HG03571 (cell line): ENCODE measurements around the gene COPS2.
A peak's percentile ranks its signal among the peaks of the same experiment; 100 is the strongest.
"Not testable (repeated sequence)": the region's sequence is repeated elsewhere in the genome, so short reads cannot be mapped to it uniquely, and the experiment has no call there.

Experiments
- ATAC-seq: cut with Tn5 transposase; IDR thresholded peaks from one replicate; pipeline ENCODE4 v1.9.1; 2021; ENCODE audit not compliant: unreplicated experiment

Gene COPS2

DNA sequence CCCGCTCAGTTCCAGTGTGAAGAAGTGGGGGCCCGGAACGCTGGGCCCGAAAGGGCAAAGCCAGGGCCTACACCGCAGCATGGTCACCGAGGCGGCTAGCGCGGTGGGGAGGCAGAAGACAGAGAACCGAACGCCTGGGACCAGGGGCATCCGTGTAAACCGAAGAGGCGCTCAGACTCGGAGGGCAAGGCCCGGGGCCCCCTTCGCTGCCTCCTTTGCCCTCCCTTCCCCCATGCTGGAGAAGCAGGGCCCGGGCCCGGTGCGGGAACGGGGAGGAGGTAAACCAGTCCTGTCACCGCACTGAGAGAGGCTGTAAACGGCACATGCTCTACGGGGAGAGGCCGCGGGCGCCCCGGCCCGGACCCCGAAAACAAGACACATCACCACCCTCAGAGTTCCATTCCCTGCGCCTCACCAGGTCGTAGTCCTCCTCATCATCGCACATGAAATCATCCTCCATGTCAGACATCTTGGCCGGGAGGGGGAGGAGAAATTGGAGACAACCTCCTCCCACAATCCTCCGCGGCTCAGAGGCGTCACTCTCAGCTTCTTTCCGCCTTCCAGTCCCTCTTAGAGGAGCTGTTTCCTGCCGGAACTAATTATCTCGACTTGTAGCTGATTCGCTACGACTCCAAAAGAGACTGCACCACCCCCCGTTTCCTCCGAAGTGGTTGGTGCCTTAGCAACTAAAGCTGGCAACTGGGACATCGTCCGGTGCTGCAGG is at the start of gene COPS2:
Gene COPS2 (minus strand): TSS at position 490 of the 724 bp plus-strand sequence. CDS start 21 bp downstream, at position 469.
- peak; percentile 91 for ATAC-seq

GRCh38 chr15:49200347-49200746 is 44.9 kb upstream of the COPS2 start:
- ATAC-seq: no peak

- no peak for ATAC-seq
These were observed 44.3 kb upstream of the COPS2 start for GRCh38 chr15:49199666-49200065.

DNA sequence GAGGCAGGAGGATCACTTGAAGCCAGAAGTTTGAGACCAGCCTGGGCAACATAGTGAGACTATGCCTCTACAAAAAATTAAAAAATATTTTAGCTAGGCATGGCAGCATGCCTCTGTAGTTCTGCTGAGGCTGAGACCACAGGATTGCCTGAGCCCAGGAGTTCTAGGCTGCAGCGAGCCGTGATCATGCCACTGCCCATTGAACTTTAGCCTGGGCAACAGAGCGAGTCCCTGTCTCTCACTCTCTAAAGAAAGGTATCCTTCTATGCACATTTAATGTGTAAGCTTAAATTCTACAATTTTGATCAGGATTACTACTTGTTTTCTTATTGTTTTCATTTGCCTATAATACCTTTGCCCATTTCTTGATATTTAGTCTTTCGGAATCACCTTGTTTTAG is 41.5 kb upstream of the COPS2 start:
- ATAC-seq: no peak

DNA sequence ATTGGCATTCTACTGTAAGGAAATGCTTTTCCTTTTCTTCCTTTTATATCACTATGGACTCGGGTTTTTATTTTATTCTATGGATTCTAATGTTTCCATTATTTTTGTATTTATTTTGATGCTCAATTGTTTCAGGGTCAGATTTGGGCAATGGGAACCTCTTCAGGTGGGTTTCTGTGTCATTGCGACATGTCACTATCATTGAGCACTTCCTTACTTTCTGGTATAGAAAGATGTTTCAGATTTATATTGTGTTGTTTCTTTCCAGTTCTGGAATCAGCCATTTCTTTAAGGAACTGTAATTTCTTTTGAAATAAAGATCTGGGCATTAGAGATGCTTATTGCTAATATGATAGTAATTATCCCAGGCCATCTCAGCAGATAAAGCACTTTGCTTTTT is 36.5 kb upstream of the COPS2 start:
- no peak for ATAC-seq

GRCh38 chr15:49190586-49190985 is 35.2 kb upstream of the COPS2 start:
- ATAC-seq: no peak

- ATAC-seq: no peak
These were observed 34.2 kb upstream of the COPS2 start for GRCh38 chr15:49189631-49190030.

DNA sequence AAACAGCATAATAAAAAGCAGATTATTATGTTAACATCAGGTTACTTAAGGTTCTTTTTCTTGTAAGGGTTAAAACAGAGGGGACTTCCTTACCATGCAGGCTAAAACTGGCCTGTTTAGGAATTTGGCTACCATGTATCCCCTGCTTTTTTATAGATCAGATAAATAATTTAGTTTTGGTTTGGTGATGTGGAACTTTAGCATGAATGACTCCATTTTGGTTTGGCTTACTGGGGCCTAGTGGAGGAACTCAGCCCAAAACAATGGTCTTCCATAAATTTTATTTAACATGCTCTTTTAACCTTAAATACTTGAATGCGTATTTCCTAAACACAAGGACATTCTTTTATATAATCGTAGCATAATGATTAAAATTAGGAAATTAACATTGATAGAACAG is 33.5 kb upstream of the COPS2 start:
- no peak for ATAC-seq

GRCh38 chr15:49187549-49188245 is 32.3 kb upstream of the COPS2 start:
- no peak for ATAC-seq

GRCh38 chr15:49185473-49185872 is 30.1 kb upstream of the COPS2 start:
- ATAC-seq: peak; percentile 49

DNA sequence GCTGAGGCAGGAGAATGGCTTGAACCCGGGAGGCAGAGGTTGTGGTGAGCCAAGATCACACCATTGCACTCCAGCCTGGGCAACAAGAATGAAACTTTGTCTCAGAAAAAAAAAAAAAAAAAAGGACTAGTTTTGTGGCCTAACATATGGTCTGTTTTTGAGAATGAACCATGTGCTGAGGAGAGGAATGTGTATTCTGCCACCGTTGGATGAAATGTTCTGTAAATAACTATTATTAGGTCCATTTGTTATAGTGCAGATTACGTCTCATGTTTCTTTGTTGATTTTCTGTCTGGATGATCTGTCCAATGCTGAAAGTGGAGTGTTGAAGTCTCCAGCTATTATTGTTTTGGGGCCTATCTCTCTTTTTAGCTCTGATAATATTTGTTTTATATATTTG is 28.3 kb upstream of the COPS2 start:
- not testable (repeated sequence) for ATAC-seq

GRCh38 chr15:49182128-49182527 is 26.7 kb upstream of the COPS2 start:
- no peak for ATAC-seq

DNA sequence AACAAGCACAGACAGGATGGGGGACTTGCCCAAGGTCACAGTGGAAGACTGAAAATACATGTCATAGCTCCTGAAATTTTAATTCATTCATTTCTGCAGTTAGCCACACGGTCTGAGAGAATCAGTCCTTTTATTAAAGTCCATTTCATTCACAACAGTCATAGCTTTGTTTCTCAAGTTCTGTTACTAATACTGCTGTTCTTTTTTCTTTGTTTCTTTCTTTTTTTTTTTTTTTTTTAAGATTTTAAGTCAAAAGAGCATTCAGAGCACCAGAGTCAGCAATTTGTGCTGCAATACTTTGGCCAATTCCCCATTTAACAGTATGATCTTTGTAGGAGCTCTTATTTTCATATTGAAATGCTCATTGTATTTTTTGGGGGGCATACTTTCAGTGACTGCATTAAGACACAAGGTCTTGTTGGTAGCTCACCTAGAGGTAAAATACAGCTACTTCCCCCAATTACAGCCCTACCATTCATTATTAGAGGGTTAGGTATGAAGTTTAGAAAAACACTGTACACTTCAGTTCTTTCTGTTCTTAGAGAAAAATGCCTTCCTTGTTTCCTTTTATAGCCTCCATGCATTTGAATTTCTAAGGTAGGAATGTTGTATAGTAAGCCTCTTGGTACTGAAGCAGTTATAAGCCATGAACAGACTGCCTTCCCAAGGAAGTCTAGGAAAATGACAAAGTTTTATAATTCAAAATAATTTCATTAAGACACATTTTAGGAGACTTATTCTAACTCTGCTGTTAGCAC is 24.2 kb upstream of the COPS2 start:
- no peak for ATAC-seq

GRCh38 chr15:49178497-49178896 is 23.1 kb upstream of the COPS2 start:
- ATAC-seq: no peak

DNA sequence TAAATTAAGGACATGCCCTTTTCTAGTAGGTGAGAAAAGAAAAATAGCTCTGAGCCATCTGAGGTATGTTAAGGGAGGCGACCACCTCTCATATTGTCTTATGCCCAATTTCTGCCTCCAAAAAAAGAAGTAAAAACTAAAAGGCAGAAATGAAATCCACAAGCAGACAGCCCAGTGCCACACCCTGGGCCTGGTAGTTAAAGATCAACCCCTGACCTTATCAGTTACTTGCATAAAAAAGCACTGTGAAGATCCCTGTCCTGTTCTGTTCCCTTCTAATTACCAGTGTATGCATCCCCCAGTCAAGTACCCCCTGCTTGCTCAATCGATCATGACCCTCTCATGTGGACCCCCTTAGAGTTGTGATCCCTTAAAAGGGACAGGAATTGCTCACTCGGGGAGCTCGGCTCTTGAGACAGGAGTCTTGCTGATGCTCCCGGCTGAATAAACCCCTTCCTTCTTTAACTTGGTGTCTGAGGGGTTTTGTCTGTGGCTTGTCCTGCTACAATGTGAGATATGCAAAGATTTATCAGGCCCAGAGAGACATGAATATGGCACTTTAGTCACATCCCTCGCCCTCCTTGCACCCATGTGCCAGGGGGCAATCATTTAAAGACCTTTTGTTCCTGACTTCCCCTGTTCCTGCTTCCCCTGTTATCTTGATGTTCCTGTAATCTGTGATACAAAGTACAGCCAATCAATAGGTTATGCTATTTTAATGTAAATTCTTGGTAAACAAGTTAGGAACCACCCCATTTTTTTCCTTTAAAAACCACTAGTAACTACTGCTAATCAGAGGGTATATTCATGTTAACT is 20.4 kb upstream of the COPS2 start:
- ATAC-seq: not testable (repeated sequence)

GRCh38 chr15:49174902-49175301 is 19.5 kb upstream of the COPS2 start:
- no peak for ATAC-seq

DNA sequence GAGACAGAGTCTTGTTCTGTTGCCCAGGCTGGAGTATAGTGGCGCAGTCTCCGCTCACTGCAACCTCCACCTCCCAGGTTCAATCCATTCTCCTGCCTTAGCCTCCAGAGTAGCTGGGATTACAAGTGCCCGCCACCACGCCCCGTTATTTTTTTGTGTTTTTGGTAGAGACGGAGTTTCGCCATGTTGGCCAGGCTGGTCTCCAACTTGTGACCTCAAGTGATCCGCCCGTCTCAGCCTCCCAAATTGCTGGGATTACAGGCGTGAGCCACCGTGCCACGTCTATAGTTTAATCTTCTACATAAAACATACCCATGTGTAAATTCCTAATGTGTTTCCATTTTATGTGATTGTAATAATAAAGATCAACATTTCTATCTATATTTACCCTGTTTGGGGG is 16.4 kb upstream of the COPS2 start:
- no peak for ATAC-seq

- peak; percentile 81 for ATAC-seq
These were observed 14.6 kb upstream of the COPS2 start, which contains the start of gene GALK2 for GRCh38 chr15:49169880-49170597. Gene GALK2, plus strand, starts transcription at chr15:49170247. Its CDS starts 76 bp downstream, at chr15:49170323.

GRCh38 chr15:49168016-49168415 is 12.6 kb upstream of the COPS2 start:
- ATAC-seq: no peak

- no peak for ATAC-seq
These were observed 9.5 kb upstream of the COPS2 start for GRCh38 chr15:49164865-49165264.
